ENCODE measurements around the gene DZIP1.

Gene DZIP1

GRCh38 chr13:95642028-95642621 is 2.4 kb downstream of the DZIP1 start:
- H3K4me3 ChIP-seq (replicated peaks in 1 of 2; ENCODE audit: low read depth in 2 of 2, low read length in 2 of 2), result peak overlapping the region; percentile 73 to 75
- peak; percentile 62 to 69 for DNase-seq (ENCODE audit: low read depth in 2 of 2)
- TF ChIP-seq CTCF (IDR thresholded peaks at IDR 0.05; ENCODE audit: low read depth, low read length), result no peak

- no peak for TF ChIP-seq CTCF (IDR thresholded peaks at IDR 0.05; ENCODE audit: low read depth, low read length)
- DNase-seq (ENCODE audit: low read depth in 2 of 2), result peak; percentile 39 to 44
- peak overlapping the region; percentile 56 to 75 for H3K4me3 ChIP-seq (replicated peaks in 1 of 2; ENCODE audit: low read depth in 2 of 2, low read length in 2 of 2)
Observed at GRCh38 chr13:95641291-95642027, 3.0 kb downstream of the DZIP1 start.

GRCh38 chr13:95636853-95637252 is 7.7 kb downstream of the DZIP1 start:
- no peak overlapping the region for H3K4me3 ChIP-seq (replicated peaks in 1 of 2; ENCODE audit: low read depth in 2 of 2, low read length in 2 of 2)
- no peak for DNase-seq (ENCODE audit: low read depth in 2 of 2)
- no peak for TF ChIP-seq CTCF (IDR thresholded peaks at IDR 0.05; ENCODE audit: low read depth, low read length)

- H3K4me3 ChIP-seq (replicated peaks in 1 of 2; ENCODE audit: low read depth in 2 of 2, low read length in 2 of 2), result no peak overlapping the region
- TF ChIP-seq CTCF (IDR thresholded peaks at IDR 0.05; ENCODE audit: low read depth, low read length), result no peak
- DNase-seq (ENCODE audit: low read depth in 2 of 2), result no peak
Observed at GRCh38 chr13:95630593-95630992, 13.9 kb downstream of the DZIP1 start.

GRCh38 chr13:95629071-95629470 is 15.4 kb downstream of the DZIP1 start:
- TF ChIP-seq CTCF (IDR thresholded peaks at IDR 0.05; ENCODE audit: low read depth, low read length), result no peak
- DNase-seq (ENCODE audit: low read depth in 2 of 2), result no peak
- no peak overlapping the region for H3K4me3 ChIP-seq (replicated peaks in 1 of 2; ENCODE audit: low read depth in 2 of 2, low read length in 2 of 2)

GRCh38 chr13:95628488-95628887 is 16.0 kb downstream of the DZIP1 start:
- H3K4me3 ChIP-seq (replicated peaks in 1 of 2; ENCODE audit: low read depth in 2 of 2, low read length in 2 of 2), result no peak overlapping the region
- DNase-seq (ENCODE audit: low read depth in 2 of 2), result no peak
- no peak for TF ChIP-seq CTCF (IDR thresholded peaks at IDR 0.05; ENCODE audit: low read depth, low read length)
